GM21786 (cell line): ENCODE data around the gene CFAP410.

ENCODE experiments used
- ATAC-seq: cut with Tn5 transposase; IDR thresholded peaks from one replicate; pipeline ENCODE4 v1.9.1; 2021; ENCODE audit not compliant: unreplicated experiment

The CFAP410 gene

DNA sequence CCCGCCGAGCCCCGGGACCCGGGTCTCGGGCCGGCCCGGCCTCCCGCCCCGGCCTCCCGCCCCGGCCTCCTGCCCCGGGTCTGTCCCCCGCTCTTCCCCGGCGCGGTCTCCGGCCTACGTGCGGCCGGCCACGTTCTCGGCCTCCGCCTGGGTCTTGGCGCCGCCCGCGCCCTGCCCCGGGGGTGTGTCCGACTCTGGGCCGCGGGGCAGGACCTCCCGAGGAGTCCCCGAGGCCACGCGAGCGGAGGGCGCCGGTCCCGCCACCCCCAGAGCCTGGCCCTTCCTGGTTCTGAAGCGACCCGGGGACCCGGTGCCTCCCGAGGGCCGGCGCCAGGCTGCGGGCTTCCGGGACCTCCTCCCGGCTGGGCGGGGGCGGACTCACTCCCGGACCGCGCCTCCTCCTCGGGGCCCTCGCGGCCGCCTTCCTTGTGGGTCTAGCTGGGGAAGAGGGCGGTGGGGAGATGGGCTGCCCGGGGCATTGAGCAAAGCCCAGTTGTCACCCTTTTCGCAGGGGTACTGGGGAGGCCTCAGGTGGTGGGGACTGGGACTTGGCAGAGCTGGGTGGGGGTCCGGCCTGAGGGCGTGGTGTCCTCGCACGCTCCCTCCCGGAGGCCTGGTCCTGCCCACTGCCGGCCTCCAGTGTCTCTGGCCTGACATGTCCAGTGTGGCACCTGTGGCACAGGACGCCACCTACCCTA, 38.8 kb downstream of the CFAP410 start:
- no peak for ATAC-seq

DNA sequence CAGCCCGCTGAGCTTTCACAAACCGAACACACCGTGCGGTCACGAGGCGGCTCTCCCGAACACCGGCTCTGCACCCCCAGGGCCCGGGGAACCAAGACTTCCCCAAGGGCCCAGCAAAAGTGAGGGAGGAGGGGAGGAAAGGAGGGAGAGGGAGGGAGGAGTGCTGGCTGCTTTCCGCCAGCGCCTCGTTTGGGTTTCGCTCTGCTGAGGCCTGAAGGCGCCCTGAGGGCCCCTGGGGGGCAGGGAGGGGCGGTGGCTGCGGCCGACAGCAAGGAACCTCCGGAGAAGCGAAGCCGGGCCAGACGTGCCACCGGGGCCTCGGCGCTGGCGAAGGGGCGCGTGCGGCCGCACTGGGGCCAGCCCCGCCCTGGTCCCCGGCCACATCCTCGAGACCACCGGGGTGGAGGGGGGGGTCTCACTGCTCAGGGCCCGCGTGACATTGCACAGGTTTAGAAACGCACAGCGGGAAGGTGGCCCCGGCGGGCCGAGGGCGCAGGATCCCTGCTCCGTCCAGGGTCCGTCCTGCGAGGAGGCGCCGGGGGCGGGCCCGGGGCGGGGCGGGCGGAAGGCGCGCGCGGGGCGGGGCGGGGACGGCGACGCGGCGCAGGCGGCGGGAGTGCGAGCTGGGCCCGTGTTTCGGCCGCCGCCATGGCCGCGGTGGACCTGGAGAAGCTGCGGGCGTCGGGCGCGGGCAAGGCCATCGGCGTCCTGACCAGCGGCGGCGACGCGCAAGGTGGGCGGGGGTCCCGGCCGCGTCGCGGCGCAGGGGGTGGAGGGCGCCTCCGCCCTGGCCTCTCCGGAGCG, 39.5 kb downstream of the CFAP410 start, which contains the start of gene PFKL:
Gene PFKL (plus strand): TSS at position 596 of the 804 bp plus-strand sequence. CDS start 53 bp downstream, at position 649.
- peak; percentile 53 for ATAC-seq

DNA sequence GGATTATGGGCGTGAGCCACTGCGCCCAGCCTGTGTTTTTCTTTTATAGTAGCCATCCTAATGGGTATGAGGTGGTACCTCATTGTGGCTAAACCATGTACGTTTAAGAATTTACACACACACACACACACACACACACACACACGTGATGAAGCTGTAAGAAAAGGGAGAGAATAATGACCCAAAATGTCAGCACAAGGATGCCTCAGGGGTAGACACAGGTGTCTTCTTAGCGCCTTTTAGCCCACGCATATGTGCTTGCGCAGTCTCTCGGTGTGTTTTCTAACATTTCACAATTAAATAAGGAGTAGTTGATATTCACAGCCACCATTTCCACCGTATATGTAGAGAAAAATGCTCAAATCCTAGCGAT, 40.1 kb downstream of the CFAP410 start:
- ATAC-seq, result no peak

DNA sequence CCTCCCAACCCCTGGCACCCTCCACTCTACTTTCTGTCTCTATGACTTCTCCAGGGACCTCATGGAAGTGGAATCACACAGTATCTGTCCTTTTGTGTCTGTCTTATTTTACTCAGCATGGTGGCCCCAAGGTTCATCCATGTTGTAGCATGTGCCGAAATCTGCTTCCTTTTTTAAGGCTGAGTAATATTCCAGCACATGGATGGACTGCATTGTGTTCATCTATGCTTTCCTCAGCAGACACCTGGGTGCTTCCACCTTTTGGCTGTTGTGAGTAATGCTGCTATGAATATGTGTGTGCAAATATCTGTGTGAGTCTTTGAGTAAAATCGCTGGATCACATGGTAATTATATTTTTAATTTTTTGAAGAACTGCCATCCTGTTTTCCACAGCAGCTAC, 40.9 kb downstream of the CFAP410 start:
- no peak for ATAC-seq

DNA sequence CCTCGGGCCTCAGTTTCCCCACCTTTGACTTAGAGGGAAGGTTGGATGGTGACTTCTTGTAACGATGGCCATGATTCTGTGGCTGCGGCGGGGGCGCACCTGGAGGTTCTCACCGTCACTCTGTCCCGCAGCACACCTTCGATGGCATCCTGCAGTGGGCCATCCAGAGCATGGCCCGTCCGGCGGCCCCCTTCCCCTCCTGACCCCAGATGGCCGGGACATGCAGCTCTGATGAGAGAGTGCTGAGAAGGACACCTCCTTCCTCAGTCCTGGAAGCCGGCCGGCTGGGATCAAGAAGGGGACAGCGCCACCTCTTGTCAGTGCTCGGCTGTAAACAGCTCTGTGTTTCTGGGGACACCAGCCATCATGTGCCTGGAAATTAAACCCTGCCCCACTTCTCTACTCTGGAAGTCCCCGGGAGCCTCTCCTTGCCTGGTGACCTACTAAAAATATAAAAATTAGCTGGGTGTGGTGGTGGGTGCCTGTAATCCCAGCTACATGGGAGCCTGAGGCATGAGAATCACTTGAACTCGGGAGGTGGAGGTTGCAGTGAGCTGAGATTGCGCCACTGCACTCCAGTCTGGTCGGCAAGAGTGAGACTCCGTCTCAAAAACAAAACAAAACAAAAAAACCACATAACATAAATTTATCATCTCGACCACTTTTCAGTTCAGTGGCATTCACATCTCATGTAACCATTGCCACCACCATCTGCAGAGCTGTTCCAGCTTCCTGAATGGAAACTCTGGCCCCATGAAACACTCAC, 41.5 kb downstream of the CFAP410 start:
- no peak for ATAC-seq

DNA sequence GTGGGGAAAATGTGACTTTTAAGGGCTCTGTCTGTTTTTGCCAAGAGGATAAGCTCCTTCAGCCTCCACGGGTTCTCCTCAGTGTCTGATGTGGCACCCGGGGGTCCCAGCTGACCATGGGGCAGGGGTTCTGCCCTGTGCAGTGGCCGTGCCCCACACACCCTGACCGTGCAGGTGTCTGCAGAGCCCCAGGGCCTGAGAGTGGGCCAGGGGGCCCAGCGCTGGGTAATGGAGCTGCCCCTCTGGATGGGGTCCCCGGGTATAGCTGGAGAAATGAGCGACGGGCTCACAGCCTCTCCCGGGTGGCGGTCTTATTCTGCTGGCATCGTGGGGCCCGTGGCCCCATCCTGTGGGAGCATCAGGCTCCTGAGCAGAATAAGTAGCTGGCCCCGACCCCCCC, 42.3 kb downstream of the CFAP410 start:
- no peak for ATAC-seq

DNA sequence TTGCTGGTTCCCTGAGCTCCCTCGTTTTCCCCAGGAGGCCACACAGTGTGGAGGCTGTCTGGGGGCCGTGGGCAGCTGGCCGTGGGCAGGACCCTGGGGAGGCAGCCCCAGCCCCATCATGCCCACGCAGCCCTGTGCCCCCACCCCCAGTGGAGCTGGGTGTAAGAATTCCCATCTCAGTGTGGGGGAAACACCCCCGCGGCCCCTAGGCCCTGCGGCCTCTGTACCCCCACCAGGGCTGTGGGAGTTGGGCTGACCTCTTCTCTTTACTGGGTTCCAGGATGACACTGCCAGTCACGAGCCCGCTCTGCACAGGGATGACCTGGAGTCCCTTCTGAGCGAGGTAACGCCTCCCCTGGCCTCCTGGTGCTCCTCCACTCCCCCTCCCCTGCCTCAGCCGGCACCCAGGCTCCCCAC, 43.1 kb downstream of the CFAP410 start:
- no peak for ATAC-seq

DNA sequence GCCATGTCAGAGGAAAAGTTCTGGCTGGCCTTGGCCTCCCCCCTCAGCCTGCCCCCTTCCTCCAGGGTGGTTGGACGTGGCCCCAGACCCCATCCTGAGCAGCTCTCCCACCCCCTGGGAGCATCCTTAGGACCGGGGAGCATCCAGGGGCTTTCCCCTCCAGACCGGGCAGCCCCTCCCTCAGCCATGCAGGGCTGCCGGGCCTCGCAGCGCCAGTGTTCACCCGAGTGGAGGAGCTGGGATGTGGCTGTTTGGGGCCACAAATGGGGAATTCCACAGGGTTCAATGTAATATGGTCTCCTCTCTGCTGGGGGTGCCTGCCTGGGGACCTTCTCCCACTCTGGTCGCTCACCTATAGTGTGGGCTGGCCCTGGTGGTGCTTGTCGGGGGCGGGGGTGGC, 43.5 kb downstream of the CFAP410 start:
- ATAC-seq, result no peak

DNA sequence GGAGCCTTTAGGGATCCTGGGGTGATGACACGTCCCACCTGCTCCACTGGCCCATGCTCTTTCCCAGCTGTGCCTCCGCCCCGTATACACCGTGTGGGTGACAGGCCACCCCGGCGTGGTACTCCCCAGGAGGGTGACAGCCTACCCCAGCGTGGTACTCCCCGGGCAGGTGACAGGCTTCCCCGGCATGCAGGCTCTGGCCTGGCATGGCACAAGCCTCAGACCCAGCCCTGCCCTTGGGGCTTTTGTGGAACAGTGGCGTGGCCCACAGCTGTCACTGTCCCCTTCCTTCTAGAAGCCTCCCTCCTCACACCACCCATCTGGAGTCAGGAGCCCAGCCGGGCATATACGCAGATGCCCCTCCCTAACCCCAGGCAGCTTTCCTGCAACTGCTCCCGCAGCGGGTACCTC, 44.0 kb downstream of the CFAP410 start:
- ATAC-seq, result no peak

DNA sequence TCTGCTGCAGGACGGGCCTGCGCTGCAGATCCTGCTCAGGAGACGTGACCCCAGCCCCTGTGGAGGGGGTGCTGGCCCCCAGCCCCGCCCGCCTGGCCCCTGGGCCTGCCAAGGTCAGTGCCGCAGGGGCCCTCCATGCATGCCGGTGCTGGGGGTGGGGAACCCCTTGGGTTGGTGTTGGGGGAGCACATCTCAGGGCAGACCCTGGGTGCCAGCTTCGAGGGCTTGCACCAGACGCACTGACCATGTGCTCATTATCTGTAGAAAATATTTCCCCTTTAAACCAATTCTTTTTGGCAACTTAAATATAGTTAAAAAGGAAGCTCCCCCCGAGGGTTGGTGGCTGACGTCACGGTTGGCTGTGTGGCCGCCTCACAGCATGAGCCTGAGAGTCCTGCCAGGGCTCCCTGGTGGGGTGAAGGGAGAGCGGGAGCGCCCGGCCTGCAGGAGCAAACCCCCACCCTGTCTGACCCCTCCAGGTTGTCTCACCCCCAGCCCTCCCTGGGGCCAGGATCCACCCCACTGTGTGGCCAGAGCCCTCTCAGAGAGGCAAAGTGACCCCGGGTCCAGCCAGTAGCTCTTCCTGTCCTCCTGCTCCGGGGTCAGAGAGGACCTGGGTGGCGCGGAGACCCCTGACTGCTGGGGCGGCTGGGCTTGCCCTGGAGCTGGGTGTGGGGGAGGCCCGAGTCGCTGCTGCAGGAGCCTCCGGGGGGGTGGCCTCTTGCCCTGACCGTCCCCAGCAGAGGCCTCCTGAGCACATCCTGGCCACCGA, 44.6 kb downstream of the CFAP410 start:
- ATAC-seq, result no peak

DNA sequence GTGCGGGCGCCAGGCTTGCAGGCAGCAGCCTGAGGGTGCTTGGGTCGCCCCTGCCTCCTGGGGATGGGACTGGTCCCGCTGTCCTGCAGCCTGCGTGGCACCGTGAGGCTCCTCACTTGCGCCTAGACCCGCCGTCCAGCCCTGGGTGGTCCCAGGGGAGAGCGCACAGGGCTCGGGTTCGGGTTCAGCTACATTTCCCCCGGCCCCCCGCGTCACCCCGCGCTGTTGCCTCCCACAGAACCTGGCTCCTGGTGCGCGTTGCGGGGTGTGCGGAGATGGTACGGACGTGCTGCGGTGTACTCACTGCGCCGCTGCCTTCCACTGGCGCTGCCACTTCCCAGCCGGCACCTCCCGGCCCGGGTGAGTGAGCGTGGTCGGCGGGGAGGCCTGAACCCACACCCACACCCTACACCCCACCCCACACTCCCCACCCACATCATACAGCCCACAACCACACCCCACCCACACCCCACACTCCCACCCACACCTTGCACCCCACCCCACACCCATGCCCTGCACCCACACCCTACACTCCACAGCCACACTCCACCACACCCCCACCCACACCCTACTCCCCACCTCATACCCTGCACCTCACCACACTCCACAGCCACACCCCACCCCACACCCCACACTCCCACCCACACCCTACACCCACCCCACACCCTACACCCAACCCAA, 45.5 kb downstream of the CFAP410 start:
- no peak for ATAC-seq

DNA sequence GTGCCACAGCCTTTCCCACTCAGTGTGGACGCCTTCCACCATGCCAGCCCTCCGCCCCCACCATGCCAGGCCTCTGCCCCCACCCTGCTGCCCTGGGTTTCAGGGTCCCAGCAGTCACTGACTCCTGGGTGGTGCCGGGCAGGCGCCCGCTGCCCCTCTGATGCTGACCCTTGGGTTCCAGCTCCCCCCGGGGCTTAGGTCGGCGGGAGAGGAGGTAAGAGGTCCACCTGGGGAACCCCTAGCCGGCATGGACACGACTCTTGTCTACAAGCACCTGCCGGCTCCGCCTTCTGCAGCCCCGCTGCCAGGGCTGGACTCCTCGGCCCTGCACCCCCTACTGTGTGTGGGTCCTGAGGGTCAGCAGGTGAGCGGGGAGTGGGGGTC, 46.4 kb downstream of the CFAP410 start:
- ATAC-seq, result no peak

DNA sequence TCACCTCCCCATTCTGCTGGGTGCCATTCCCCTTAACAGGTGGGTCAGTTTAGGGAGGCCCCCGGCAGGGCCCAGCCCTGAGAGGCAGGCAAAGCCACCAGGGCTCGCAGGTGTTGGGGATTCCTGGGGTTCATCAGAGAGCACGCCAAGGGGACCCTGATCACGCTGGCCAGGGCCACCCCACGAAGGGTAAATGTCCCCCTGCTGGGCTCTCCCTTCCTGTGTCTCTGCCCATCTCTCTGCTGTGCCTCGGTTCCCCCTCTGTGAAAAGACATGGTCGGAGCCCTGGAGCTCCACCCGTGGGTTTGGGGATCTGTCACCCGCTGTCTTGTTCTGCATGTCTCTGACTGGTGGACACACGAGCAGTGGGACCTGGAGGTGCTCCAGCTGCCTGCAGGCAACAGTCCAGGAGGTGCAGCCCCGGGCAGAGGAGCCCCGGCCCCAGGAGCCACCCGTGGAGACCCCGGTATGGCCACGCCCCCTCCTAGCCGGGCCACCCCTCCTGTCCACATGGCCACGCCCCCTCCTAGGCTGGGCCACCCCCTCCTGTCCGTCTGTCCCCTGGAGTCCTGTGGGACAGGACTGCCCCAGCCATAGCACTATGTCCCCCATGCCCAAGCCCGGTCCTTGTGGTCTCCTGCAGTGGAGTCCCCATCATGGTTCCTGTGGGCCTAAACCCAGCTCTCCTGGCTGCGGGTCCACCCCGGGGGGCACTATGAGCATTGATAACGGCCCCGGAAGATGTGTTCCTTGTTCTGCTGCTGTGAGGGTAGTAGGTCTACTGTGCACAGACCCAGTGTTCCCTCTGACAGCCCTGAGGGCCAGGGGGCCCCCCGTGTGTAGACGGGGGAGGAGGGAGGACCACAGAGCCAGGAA, 47.0 kb downstream of the CFAP410 start:
- no peak for ATAC-seq

DNA sequence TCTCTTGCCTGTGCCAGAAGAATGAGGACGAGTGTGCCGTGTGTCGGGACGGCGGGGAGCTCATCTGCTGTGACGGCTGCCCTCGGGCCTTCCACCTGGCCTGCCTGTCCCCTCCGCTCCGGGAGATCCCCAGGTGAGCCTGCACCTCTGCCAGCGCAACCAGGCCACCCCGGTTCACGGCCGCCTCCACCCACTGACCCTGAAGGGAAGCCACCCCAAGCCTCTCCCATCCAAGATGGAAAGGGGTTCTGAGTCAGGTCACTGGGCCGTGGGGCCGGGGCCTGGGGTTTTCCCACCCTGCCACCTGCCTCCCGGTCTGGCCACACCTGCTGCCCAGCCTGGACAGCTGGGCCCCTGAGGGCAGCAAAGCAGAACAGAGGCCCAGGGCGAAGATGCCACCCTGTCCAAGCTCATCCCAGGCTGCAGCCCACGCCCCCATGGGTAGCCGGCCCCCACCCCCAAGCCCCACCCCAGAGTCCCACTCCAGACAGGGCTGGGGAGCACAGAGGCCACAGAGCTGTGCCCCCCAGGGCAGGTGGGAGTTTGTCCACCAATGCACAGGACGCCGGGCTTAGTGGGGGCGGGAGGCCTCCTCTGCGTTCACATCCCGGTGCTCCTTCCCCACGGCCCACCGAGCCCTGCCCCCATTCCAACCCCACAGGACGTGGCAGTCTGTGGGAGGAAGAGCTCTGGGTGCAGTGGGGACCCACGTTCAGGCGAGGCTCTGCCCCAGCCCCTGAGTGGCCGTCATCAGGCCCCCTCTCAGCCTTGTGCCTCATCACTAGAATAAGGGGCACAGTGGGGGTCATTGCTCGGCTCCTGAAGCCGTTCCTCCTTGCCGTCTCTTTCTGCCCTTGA, 47.9 kb downstream of the CFAP410 start:
- ATAC-seq, result no peak

DNA sequence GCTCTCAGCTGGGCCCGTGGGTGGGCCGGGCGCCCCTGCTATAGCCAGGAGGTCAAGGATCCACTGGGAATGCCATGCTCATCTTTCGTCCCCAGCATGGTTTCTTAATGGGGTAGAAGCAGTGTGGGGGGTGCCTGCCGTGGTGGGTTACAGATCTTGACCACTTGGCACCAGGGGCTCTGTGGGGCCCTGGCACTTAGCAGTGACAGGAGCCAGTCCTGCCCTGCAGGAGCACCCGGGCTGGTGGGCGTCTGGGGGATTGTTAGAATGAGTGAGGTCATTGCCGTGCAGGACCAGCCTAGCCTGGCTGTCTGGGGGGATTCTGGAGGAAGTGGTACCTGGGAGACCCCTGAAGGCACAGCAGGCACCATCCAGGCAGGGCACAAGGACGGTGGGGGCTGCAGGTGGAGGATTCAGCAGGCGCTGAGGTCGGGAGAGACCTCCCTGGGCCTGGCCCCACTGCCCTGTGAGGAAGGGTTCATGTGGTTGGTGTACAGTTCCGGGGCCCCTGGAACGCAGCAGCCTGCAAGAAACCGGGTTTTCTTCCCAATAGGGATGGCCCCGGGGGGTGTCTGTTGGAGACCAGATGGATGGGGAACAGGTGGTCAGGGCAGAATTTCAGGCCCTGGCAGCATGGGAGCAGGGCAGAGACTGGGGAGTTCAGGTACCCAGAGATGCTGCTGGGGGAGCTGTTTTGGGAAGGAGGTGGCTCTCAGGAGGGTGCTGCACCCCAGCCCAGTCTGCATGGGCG, 48.7 kb downstream of the CFAP410 start:
- no peak for ATAC-seq

DNA sequence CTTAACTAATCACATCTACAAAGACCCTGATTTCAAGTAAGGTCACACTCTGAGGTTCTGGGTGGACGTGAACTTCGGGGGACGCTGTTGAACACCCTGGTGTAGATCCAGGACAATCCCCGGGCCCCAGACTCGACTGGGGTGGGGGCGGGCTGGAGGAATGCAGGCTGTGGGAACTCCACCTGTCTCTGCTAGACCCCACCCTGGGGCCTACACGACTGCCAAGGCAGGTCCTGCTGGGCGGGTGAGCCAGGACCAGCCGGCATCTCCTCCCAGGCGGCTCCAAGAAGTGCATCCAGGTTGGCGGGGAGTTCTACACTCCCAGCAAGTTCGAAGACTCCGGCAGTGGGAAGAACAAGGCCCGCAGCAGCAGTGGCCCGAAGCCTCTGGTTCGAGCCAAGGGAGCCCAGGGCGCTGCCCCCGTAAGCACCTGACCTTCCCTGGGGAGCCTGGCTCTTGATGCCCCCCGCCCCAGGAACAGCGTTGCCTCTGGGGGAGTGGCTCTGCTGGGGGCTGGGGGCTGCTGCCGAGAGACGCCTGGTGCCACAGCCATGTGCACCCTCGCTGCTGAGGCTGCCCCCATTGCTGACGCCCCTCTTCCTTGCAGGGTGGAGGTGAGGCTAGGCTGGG, 49.7 kb downstream of the CFAP410 start:
- no peak for ATAC-seq
